Amygdala (tissue), 56 donors: ENCODE results near the gene CAND1.

ENCODE experiments used
- DNase-seq, 56 donors: peaks; one replicate each; lab custom pipeline; 2025; lab: John Stamatoyannopoulos, UW

Gene CAND1

GRCh38 chr12:67268896-67269632 lies at the start of gene CAND1:
CAND1 (plus strand) TSS chr12:67269358; CDS start chr12:67269718, 360 bp downstream.
- peak; percentile 75 to 99 (median 97) for DNase-seq

GRCh38 chr12:67220065-67220464 lies 49.1 kb upstream of the CAND1 start:
- DNase-seq: peak in 3 of 56 donors; percentile 0 to 7 (median 3)

- DNase-seq: peak in 1 of 56 donors; percentile 0
Observed at GRCh38 chr12:67222302-67222701, 46.9 kb upstream of the CAND1 start.

- DNase-seq: no peak
Observed at GRCh38 chr12:67223225-67223624, 45.9 kb upstream of the CAND1 start.

- no peak for DNase-seq
Observed at GRCh38 chr12:67237231-67237630, 31.9 kb upstream of the CAND1 start.

GRCh38 chr12:67239061-67239460 lies 30.1 kb upstream of the CAND1 start:
- no peak for DNase-seq

GRCh38 chr12:67241482-67241881 lies 27.7 kb upstream of the CAND1 start:
- no peak for DNase-seq

GRCh38 chr12:67243260-67243659 lies 25.9 kb upstream of the CAND1 start:
- no peak for DNase-seq

- DNase-seq: no peak
Observed at GRCh38 chr12:67245571-67245970, 23.6 kb upstream of the CAND1 start.

- no peak for DNase-seq
Observed at GRCh38 chr12:67251012-67251411, 18.1 kb upstream of the CAND1 start.

GRCh38 chr12:67254372-67255026 lies 14.7 kb upstream of the CAND1 start:
- no peak for DNase-seq

GRCh38 chr12:67256649-67257048 lies 12.5 kb upstream of the CAND1 start:
- DNase-seq: no peak

- DNase-seq: no peak
Observed at GRCh38 chr12:67263471-67263870, 5.7 kb upstream of the CAND1 start.

GRCh38 chr12:67268335-67268895 lies 743 bp upstream of the CAND1 start:
- DNase-seq: peak; percentile 54 to 99 (median 92)

GRCh38 chr12:67269633-67270573 lies 745 bp downstream of the CAND1 start:
- DNase-seq: peak in 45 of 56 donors; percentile 0 to 78 (median 50)

GRCh38 chr12:67270622-67271021 lies 1.5 kb downstream of the CAND1 start:
- no peak for DNase-seq

- no peak for DNase-seq
Observed at GRCh38 chr12:67271976-67272375, 2.8 kb downstream of the CAND1 start.

- DNase-seq: no peak
Observed at GRCh38 chr12:67274186-67274585, 5.0 kb downstream of the CAND1 start.

- DNase-seq: no peak
Observed at GRCh38 chr12:67275380-67275913, 6.3 kb downstream of the CAND1 start.

- DNase-seq: no peak
Observed at GRCh38 chr12:67276421-67276820, 7.3 kb downstream of the CAND1 start.
